Astrocyte of the spinal cord (primary cell): Measurements from ENCODE around the gene ANKRD33.

Experiments used
- DNase-seq: peaks from one replicate; pipeline ENCODE4 v3.0.0; 2011; ENCODE audit warnings: low read depth, low spot score
- H3K4me3 ChIP-seq: 2 replicates; pipeline ENCODE4 v1.5.1; 2011; ENCODE audit warnings: low read depth, mild to moderate bottlenecking, low read length, moderate library complexity
- CTCF ChIP-seq: IDR thresholded peaks from 2 replicates; pipeline ENCODE4 v1.5.1; 2012; ENCODE audit warnings: low read depth, mild to moderate bottlenecking, low read length, inconsistent platforms
- in situ Hi-C: cut with HindIII; loops from 2 replicates; pipeline ENCODE4 v1.10.0; 2017; ENCODE audit warnings: low sequenced_read_pairs

ANKRD33 gene

DNA sequence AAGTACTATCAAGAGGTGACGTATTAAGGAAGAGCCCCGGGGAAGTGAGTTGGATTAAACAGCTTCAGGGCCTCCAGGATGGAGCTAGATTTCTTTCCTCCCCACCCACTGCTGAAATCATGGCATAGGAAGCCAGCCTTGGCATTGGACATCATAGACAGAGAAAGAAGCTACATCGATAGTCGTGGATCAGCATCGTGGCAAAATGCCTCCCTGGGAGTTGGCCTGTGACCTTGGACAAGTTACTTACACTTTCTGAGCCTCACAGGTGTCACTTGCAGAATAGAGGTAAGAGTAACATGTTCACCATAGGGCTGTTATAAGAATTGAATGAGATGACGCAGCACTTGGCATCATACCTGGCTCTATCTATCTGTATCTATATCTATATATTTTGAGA is 5.9 kb downstream of the ANKRD33 start:
- no peak for DNase-seq
- no peak overlapping the region for H3K4me3 ChIP-seq
- no peak for TF ChIP-seq CTCF
- in situ Hi-C loops, result no loop called here

DNA sequence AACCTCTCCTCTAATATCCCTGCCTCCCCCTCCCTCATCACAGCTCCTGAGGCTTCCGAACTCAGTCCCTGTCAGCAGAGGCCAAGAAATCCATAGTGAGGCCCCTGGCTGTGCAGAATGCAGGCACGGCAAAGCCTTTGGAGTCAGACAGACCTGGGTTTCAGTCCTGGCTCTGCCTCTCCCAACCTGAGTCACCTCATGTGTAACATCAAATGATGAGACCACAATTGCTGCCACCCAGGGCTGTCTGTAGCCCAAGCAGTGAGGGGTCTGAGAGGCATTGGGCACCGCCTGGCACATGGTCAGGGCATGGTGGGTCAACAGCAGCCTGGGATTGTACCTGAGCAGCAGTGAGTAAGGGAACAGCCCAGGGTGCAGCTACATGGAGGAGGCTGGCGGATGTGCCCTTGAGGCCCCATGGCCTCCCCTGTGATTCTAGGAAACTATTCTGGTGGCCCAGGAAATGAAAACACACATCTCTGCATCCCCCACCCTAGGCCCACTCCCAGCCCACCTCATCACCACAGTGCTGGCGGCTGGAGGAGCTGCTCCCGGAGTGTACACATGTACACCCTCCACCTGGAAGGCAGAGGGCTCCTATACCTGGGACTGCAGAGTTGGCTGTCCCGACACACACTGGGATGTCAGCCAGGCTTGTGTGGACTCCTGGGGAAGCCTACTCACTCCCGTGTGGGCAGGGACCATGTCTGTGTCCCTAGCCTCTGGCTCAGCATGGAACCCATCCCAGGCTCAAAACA is 7.7 kb downstream of the ANKRD33 start:
- H3K4me3 ChIP-seq, result no peak overlapping the region
- TF ChIP-seq CTCF, result no peak
- no peak for DNase-seq
- in situ Hi-C loops, result no loop called here

GRCh38 chr12:51896236-51896635 is 8.3 kb downstream of the ANKRD33 start:
- H3K4me3 ChIP-seq, result no peak overlapping the region
- no peak for DNase-seq
- in situ Hi-C loops, result no loop called here
- no peak for TF ChIP-seq CTCF

- in situ Hi-C loops, result no loop called here
- TF ChIP-seq CTCF, result no peak
- no peak overlapping the region for H3K4me3 ChIP-seq
- DNase-seq, result no peak
These were observed 9.3 kb downstream of the ANKRD33 start for GRCh38 chr12:51897181-51897580.

DNA sequence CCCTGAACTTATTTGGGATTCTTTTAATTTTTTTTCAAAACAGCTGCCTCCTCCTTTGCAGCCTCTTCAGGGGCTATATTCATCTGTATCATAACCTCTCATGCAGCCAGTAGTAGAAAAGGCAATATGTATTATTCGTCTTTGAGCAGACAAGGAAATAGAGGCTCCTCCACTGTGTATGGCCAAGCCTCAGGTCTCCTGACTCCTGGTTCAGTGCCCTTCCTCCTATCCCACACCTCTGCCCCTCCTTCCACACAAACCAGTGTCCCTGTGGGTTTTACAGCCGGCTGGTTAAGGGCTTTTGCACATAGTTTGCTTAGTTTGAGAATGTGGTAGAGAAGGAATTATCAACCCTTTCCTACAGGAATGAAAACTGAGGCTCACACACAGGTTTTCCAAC is 10.6 kb downstream of the ANKRD33 start:
- no peak for TF ChIP-seq CTCF
- no peak overlapping the region for H3K4me3 ChIP-seq
- in situ Hi-C loops, result no loop called here
- no peak for DNase-seq

DNA sequence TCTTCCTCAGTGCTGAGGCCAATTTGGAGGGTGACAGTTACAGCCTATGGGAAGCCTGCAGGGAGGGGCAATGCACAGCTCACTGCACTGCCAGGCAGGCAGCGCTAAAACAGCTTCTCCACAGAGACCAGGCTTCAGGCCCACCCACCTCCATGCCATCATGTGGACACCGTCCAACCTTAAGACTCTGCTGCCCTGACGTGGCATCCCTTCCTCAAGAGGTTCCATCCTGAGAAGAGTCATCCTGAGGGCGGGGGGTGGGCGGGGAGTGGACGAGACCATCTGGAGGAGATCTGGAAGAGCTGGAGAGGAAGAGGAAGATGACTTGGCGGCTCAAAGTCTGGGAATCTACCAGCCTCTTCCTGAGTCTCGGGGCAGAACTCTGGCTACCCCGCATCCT is 11.0 kb downstream of the ANKRD33 start:
- in situ Hi-C loops, result no loop called here
- peak; percentile 25 for DNase-seq
- TF ChIP-seq CTCF, result no peak
- no peak overlapping the region for H3K4me3 ChIP-seq
